ENCODE data around the gene BTBD9.

DNA sequence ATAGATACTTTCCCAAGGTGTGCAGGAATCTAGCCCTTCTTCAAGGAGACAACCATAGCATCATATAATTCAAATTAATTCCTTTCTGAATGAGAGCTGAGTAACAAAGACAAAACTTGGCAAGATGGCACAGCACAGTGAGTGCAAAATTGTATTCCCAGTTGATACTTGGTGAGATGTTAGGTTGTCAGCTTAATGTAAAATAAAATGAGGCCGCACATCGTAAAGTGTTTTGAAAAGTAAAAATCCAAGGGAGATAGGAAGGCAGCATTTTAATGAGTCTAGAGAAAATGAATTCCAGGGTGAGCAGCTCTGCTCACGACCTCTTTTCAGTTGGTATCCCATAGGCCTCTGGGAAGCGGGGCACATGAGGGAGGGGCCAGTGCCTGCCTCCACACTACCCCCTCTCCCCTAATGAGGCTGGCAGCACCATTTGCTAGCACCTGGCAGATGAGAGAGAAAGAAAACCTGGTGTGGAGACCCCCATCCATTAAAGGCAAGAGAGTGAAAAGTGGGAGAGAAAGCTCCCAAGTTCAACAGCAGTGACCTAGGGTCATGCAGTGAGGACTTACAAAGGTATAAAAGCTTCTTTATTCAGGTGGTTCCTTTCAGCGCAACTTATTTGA lies 158.4 kb downstream of the BTBD9 start:
- TF ChIP-seq, protein P1, sequence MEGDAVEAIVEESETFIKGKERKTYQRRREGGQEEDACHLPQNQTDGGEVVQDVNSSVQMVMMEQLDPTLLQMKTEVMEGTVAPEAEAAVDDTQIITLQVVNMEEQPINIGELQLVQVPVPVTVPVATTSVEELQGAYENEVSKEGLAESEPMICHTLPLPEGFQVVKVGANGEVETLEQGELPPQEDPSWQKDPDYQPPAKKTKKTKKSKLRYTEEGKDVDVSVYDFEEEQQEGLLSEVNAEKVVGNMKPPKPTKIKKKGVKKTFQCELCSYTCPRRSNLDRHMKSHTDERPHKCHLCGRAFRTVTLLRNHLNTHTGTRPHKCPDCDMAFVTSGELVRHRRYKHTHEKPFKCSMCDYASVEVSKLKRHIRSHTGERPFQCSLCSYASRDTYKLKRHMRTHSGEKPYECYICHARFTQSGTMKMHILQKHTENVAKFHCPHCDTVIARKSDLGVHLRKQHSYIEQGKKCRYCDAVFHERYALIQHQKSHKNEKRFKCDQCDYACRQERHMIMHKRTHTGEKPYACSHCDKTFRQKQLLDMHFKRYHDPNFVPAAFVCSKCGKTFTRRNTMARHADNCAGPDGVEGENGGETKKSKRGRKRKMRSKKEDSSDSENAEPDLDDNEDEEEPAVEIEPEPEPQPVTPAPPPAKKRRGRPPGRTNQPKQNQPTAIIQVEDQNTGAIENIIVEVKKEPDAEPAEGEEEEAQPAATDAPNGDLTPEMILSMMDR (IDR thresholded peaks at IDR 0.05), result no peak
- TF ChIP-seq POLR2A (IDR thresholded peaks at IDR 0.05), result no peak
